MCF 10A (cell line): ENCODE results near the gene NET1. TPM values are rescaled to one million over a fixed set of nuclear protein-coding genes. Genes with fewer than 3 reads are reported as not detected.

Experiments
- BruUV-seq: library from RNA; stranded (reverse); fragments of 400-500 nt; replicated peaks from 2 replicates; lab custom pipeline; 2021; lab: Mats Ljungman, UMichigan
- CTCF ChIA-PET: fragments of 300-600 bp; sonication (Branson Sonifier 250); formaldehyde crosslinking; extraction: SDS; loops from one replicate; lab custom pipeline; 2021; ENCODE audit warnings: antibody characterized with exemption, inconsistent platforms; lab: Yijun Ruan, JAX
- POLR2A ChIA-PET: fragments of 300-600, 350-650 bp; sonication (Branson Sonifier 250); formaldehyde crosslinking; extraction: SDS; loops from one replicate; lab custom pipeline; 2020; ENCODE audit warnings: antibody characterized with exemption, inconsistent platforms; lab: Yijun Ruan, JAX
- DNase-seq: peaks from one replicate; pipeline ENCODE4 v3.0.0-alpha.2; 2018; ENCODE audit not compliant: unreplicated experiment
- H3K27ac Mint-ChIP-seq: one replicate; pipeline ENCODE4 v1.8.0; 2022; ENCODE audit warnings: mild to moderate bottlenecking, low read depth, mixed read lengths; ENCODE audit not compliant: unreplicated experiment
- H3K27me3 Mint-ChIP-seq: one replicate; pipeline ENCODE4 v1.8.0; 2022; ENCODE audit warnings: mixed read lengths; ENCODE audit not compliant: insufficient read depth, unreplicated experiment
- H3K36me3 Mint-ChIP-seq: one replicate; pipeline ENCODE4 v1.8.0; 2022; ENCODE audit warnings: mild to moderate bottlenecking, moderate library complexity, mixed read lengths; ENCODE audit not compliant: insufficient read depth, unreplicated experiment
- H3K4me1 Mint-ChIP-seq: one replicate; pipeline ENCODE4 v1.8.0; 2022; ENCODE audit warnings: mixed read lengths; ENCODE audit not compliant: insufficient read depth, unreplicated experiment
- H3K4me3 Mint-ChIP-seq: one replicate; pipeline ENCODE4 v1.8.0; 2022; ENCODE audit warnings: mild to moderate bottlenecking, moderate library complexity, mixed read lengths; ENCODE audit not compliant: unreplicated experiment
- H3K9me3 Mint-ChIP-seq: one replicate; pipeline ENCODE4 v1.8.0; 2022; ENCODE audit warnings: mixed read lengths; ENCODE audit not compliant: unreplicated experiment
- intact Hi-C: fragments of 100-400 bp; cut with micrococcal nuclease; formaldehyde crosslinking; loops from 2 replicates; pipeline ENCODE4 v1.14.1; 2022
- total RNA-seq: library from RNA; stranded (reverse); gene quantifications from 2 replicates; pipeline ENCODE4 v1.2.3, GENCODE V29; 2022
- TF ChIP-seq, protein P1 (sequence below): fragments of 200-600 bp; IDR thresholded peaks from one replicate; pipeline ENCODE4 v1.8.0; 2022; ENCODE audit warnings: antibody characterized with exemption, mild to moderate bottlenecking; ENCODE audit not compliant: unreplicated experiment

Gene NET1
- total RNA-seq, 1 experiment from 2014 or later: 40.3 TPM

GRCh38 chr10:5445006-5445405 is 32.6 kb downstream of the NET1 start:
- peak overlapping the region; percentile 16 for H3K27ac Mint-ChIP-seq
- CTCF ChIA-PET: interaction anchor here (0.6 to 10.5 kb wide), 9 partner anchors 8 to 248 kb away, joined by 3 to 264 read pairs (median 3); no protein-coding TSS in a partner anchor

GRCh38 chr10:5446390-5446926 is 34.1 kb downstream of the NET1 start:
- CTCF ChIA-PET: interaction anchor here (0.5 to 10.5 kb wide), 8 partner anchors 11 to 183 kb away, joined by 3 to 264 read pairs (median 3); no protein-coding TSS in a partner anchor
- intact Hi-C loops: loop anchor here (5.0 kb wide), 1 partner anchor 101 kb away; no protein-coding TSS in a partner anchor
- Mint-ChIP-seq H3K36me3 (peaks cover 7% of the 10 kb centered on the region), H3K27ac (peak overlapping the region; percentile 89), H3K9me3 (no peaks in the 10 kb centered on the region), H3K4me3 (peak overlapping the region; percentile 81), H3K4me1 (peaks cover 24% of the 10 kb centered on the region), H3K27me3 (no peaks in the 10 kb centered on the region)
- BruUV-seq: no TSS peak
- TF ChIP-seq, protein P1, sequence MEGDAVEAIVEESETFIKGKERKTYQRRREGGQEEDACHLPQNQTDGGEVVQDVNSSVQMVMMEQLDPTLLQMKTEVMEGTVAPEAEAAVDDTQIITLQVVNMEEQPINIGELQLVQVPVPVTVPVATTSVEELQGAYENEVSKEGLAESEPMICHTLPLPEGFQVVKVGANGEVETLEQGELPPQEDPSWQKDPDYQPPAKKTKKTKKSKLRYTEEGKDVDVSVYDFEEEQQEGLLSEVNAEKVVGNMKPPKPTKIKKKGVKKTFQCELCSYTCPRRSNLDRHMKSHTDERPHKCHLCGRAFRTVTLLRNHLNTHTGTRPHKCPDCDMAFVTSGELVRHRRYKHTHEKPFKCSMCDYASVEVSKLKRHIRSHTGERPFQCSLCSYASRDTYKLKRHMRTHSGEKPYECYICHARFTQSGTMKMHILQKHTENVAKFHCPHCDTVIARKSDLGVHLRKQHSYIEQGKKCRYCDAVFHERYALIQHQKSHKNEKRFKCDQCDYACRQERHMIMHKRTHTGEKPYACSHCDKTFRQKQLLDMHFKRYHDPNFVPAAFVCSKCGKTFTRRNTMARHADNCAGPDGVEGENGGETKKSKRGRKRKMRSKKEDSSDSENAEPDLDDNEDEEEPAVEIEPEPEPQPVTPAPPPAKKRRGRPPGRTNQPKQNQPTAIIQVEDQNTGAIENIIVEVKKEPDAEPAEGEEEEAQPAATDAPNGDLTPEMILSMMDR: no peak
- DNase-seq: peak; percentile 79
- POLR2A ChIA-PET: interaction anchor here (0.6 to 7.4 kb wide), 26 partner anchors 9 to 443 kb away, joined by 3 to 121 read pairs (median 4); partner anchors contain the start of genes ANKRD16, CALML3 and FBH1

More at GRCh38 chr10:5445006-5445405, 32.6 kb downstream of the NET1 start:
- TF ChIP-seq, protein P1: no peak
- no peak for DNase-seq
- no TSS peak for BruUV-seq
- no peak overlapping the region for H3K4me3 Mint-ChIP-seq
- H3K9me3 Mint-ChIP-seq: no peaks in the 10 kb centered on the region
- no peaks in the 10 kb centered on the region for H3K27me3 Mint-ChIP-seq
- intact Hi-C loops: loop anchor here (5.0 kb wide), 1 partner anchor 102 kb away; no protein-coding TSS in a partner anchor
- no peaks in the 10 kb centered on the region for H3K36me3 Mint-ChIP-seq
- POLR2A ChIA-PET: interaction anchor here (0.6 to 7.4 kb wide), 11 partner anchors 11 to 1117 kb away, joined by 3 to 121 read pairs (median 5); no protein-coding TSS in a partner anchor
- H3K4me1 Mint-ChIP-seq: peaks cover 22% of the 10 kb centered on the region

DNA sequence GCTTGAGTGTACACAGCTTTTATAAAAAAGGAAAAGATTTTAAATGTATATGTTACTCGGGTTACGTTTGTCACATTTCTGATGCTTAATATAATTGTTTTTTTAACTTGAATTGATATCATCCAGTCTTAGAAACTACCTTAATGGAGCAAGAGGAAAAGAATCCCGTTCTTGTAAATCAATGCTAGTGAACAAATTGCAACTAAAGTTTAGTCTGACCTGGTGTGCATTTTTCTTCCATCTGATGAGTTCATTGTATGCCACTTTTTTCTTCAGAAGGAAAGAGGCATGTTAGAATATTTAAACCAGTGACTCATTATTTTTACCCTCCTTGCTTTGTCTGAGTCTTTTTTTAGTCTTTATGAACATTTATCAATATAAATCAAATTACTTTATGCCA is 34.7 kb downstream of the NET1 start:
- H3K27me3 Mint-ChIP-seq: no peaks in the 10 kb centered on the region
- H3K27ac Mint-ChIP-seq: peak overlapping the region; percentile 89
- ChIA-PET CTCF (interaction anchor here (0.6 to 10.5 kb wide), 6 partner anchors 12 to 183 kb away, joined by 3 to 264 read pairs (median 3); no protein-coding TSS in a partner anchor), POLR2A (interaction anchor here (0.6 to 7.4 kb wide), 24 partner anchors 8 to 443 kb away, joined by 3 to 121 read pairs (median 6); partner anchors contain the start of genes ANKRD16, CALML3 and FBH1)
- no TSS peak for BruUV-seq
- peak overlapping the region; percentile 81 for H3K4me3 Mint-ChIP-seq
- peaks cover 28% of the 10 kb centered on the region for H3K4me1 Mint-ChIP-seq
- H3K9me3 Mint-ChIP-seq: no peaks in the 10 kb centered on the region
- TF ChIP-seq, protein P1: no peak
- intact Hi-C loops: loop anchor here (5.0 kb wide), 1 partner anchor 100 kb away; no protein-coding TSS in a partner anchor
- peaks cover 13% of the 10 kb centered on the region for H3K36me3 Mint-ChIP-seq
- DNase-seq: no peak

- intact Hi-C loops: loop anchor here (5.0 kb wide), 1 partner anchor 100 kb away; no protein-coding TSS in a partner anchor
- ChIA-PET CTCF (interaction anchor here (1.2 to 10.5 kb wide), 2 partner anchors 91 to 172 kb away, joined by 3 to 264 read pairs; no protein-coding TSS in a partner anchor), POLR2A (interaction anchor here (0.6 to 7.4 kb wide), 16 partner anchors 15 to 364 kb away, joined by 4 to 121 read pairs (median 15); no protein-coding TSS in a partner anchor)
- TF ChIP-seq, protein P1: no peak
- peaks cover 19% of the 10 kb centered on the region for H3K36me3 Mint-ChIP-seq
- peak overlapping the region; percentile 81 for H3K4me3 Mint-ChIP-seq
- no peaks in the 10 kb centered on the region for H3K27me3 Mint-ChIP-seq
- peaks cover 28% of the 10 kb centered on the region for H3K4me1 Mint-ChIP-seq
- no peaks in the 10 kb centered on the region for H3K9me3 Mint-ChIP-seq
- no TSS peak for BruUV-seq
- peak overlapping the region; percentile 89 for H3K27ac Mint-ChIP-seq
- no peak for DNase-seq
Observed at GRCh38 chr10:5447611-5448071, 35.3 kb downstream of the NET1 start.
